Cardiac muscle cell (in vitro differentiated cells and primary cell): Measurements from ENCODE around the gene ELAC2. TPM values are rescaled to one million over a fixed set of nuclear protein-coding genes. Genes with fewer than 3 reads are reported as not detected.
A peak's percentile ranks its signal among the peaks of the same experiment; 100 is the strongest.

Experiments used
- DNase-seq, 2 donors: peaks; one replicate each; pipeline versions ENCODE4 v3.0.0 to v3.0.0-alpha.2; 2010 to 2017; ENCODE audit warnings: low read depth in 1 of 2, low spot score in 1 of 2
- H3K27ac ChIP-seq: fragments of 200-600 bp; sonication (generic); 2 replicates; pipeline ENCODE4 v1.5.1; 2016
- H3K27me3 ChIP-seq: fragments of 200-600 bp; sonication (generic); 2 replicates; pipeline ENCODE4 v1.6.0; 2016; ENCODE audit warnings: control low read depth
- H3K36me3 ChIP-seq: fragments of 200-600 bp; sonication (generic); 2 replicates; pipeline ENCODE4 v1.5.1; 2016; ENCODE audit warnings: control low read depth
- H3K4me1 ChIP-seq: fragments of 200-600 bp; sonication (generic); 2 replicates; pipeline ENCODE4 v1.8.1; 2017; ENCODE audit warnings: low read depth, mild to moderate bottlenecking, mixed run types
- H3K4me3 ChIP-seq: fragments of 200-600 bp; sonication (generic); 2 replicates; pipeline ENCODE4 v1.5.1; 2016; ENCODE audit warnings: mild to moderate bottlenecking
- H3K9me3 ChIP-seq: fragments of 200-600 bp; sonication (generic); 2 replicates; pipeline ENCODE4 v1.5.1; 2017; ENCODE audit warnings: low read depth, mild to moderate bottlenecking, control low read depth
- CTCF ChIP-seq: IDR thresholded peaks from 2 replicates; pipeline ENCODE4 v1.5.1; 2012; ENCODE audit warnings: low read depth, mild to moderate bottlenecking, low read length
- polyA plus RNA-seq: library from polyadenylated mRNA; unstranded; fragments of >200 nt; fragmentation: Nextera tagmentation; extraction: Ambion mirVana; gene quantifications from 2 replicates; pipeline ENCODE4 v1.2.1, GENCODE V29; 2016
- total RNA-seq: library from RNA; depleted of rRNA; stranded (reverse); fragments of >200 nt; gene quantifications from 2 replicates; pipeline ENCODE4 v1.2.3, GENCODE V29; 2016

Gene ELAC2
- total RNA-seq (111 and 152 TPM in 2 replicates), polyA plus RNA-seq (90.4 and 105 TPM in 2 replicates)

- H3K4me3 ChIP-seq = peak within 1 kb of the TSS; percentile 78
- peak; percentile 99 for DNase-seq
- no peaks in the 10 kb centered on the region for H3K9me3 ChIP-seq
- H3K27me3 ChIP-seq = no peaks in the 10 kb centered on the region
- H3K4me1 ChIP-seq = peaks cover 5% of the 10 kb centered on the region
- H3K36me3 ChIP-seq = peaks cover 28% of the 10 kb centered on the region
- peak within 1 kb of the TSS; percentile 83 for H3K27ac ChIP-seq
- TF ChIP-seq CTCF = no peak
These were observed at the start of gene ELAC2 for GRCh38 chr17:13017655-13018459. Gene ELAC2, minus strand, starts transcription at chr17:13018027. Its CDS starts 80 bp downstream, at chr17:13017947.

- DNase-seq = no peak
- Histone ChIP-seq H3K27me3 (no peaks in the 10 kb centered on the region), H3K36me3 (no peaks in the 10 kb centered on the region), H3K27ac (no peak overlapping the region), H3K9me3 (no peaks in the 10 kb centered on the region), H3K4me3 (no peak overlapping the region), H3K4me1 (no peaks in the 10 kb centered on the region)
- no peak for TF ChIP-seq CTCF
These were observed 47.2 kb upstream of the ELAC2 start for GRCh38 chr17:13065032-13065431.

GRCh38 chr17:13055131-13055530 lies 37.3 kb upstream of the ELAC2 start:
- Histone ChIP-seq H3K27ac (no peak overlapping the region), H3K36me3 (no peaks in the 10 kb centered on the region), H3K4me3 (no peak overlapping the region), H3K27me3 (no peaks in the 10 kb centered on the region), H3K4me1 (no peaks in the 10 kb centered on the region), H3K9me3 (no peaks in the 10 kb centered on the region)
- DNase-seq = no peak
- no peak for TF ChIP-seq CTCF

GRCh38 chr17:13054666-13055065 lies 36.8 kb upstream of the ELAC2 start:
- Histone ChIP-seq H3K36me3 (no peaks in the 10 kb centered on the region), H3K4me3 (no peak overlapping the region), H3K27ac (no peak overlapping the region), H3K4me1 (no peaks in the 10 kb centered on the region), H3K9me3 (no peaks in the 10 kb centered on the region), H3K27me3 (no peaks in the 10 kb centered on the region)
- no peak for DNase-seq
- TF ChIP-seq CTCF = no peak

- DNase-seq = no peak
- Histone ChIP-seq H3K9me3 (no peaks in the 10 kb centered on the region), H3K27ac (no peak overlapping the region), H3K27me3 (no peaks in the 10 kb centered on the region), H3K36me3 (no peaks in the 10 kb centered on the region), H3K4me3 (no peak overlapping the region), H3K4me1 (no peaks in the 10 kb centered on the region)
- TF ChIP-seq CTCF = no peak
These were observed 34.1 kb upstream of the ELAC2 start for GRCh38 chr17:13051915-13052314.
